Measurements from ENCODE around the gene EEFSEC. TPM values are rescaled to one million over a fixed set of nuclear protein-coding genes. Genes with fewer than 3 reads are reported as not detected.
A peak's percentile ranks its signal among the peaks of the same experiment; 100 is the strongest.

The EEFSEC gene
- total and polyA plus RNA-seq, 2 of the 4 experiments (the other 2 are of a cell fraction): 4.5 to 9.3 TPM

DNA sequence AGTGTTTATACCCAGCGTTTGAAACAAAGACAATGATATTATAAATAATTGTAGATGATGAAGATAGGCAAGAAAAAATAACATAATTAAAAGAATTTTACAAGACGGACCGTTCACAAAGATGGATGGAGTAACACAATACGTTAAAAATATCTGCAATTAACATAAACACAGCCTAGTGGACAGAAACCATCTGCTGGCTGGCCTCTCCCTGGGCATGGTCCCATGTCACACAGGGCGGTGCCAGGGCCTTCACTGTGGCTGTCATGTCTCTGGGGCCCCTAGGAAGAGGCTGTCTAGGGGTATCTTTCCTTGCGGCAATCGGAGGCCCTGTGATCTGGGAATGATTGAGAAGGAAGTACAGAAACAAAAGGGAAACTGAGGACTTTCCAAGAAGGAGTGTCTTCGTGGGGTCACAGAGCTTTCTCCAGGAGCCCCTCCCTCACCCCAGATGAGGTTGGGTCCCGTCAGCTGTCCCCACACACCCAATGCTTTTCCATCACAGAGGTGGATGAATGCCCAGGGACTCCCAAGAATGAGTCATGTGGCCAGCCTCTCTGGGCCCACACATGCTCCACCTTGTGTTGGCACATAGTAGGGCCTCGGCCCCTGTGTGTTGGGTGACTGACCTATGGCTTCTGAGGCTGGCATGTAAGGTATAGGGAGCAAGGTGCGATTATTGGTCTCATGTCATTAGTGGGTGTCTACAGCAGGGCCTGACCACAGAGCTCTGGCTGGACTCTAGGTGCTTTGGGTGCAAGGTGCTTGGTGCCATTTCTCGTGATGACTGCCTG, 226.3 kb downstream of the EEFSEC start:
- H3K4me3 ChIP-seq (ENCODE audit: insufficient read depth, low read depth, low read length): no peak overlapping the region
- H2BK15ac ChIP-seq (ENCODE audit: low read depth, low read length): no peak overlapping the region
- H3K36me3 ChIP-seq (ENCODE audit: control insufficient read depth, insufficient read depth, low read length): no peaks in the 10 kb centered on the region
- no peak overlapping the region for H2BK20ac ChIP-seq (ENCODE audit: low read depth, low read length)
- no TSS peak for BruUV-seq (replicated peaks)
- no peak overlapping the region for H2AK9ac ChIP-seq (replicated peaks; ENCODE audit: low read depth, low read length, poor library complexity)
- POLR2A ChIA-PET (ENCODE audit: unreplicated experiment): no interaction called here
- H3K14ac ChIP-seq (replicated peaks; ENCODE audit: low read depth, low read length): no peak overlapping the region
- H4K5ac ChIP-seq (ENCODE audit: low read depth, low read length): no peak overlapping the region
- no peak overlapping the region for H3K18ac ChIP-seq (ENCODE audit: low read depth, low read length)
- dilution Hi-C loops (cut with HindIII; ENCODE audit: low sequenced_read_pairs, unreplicated experiment): no loop called here
- CTCF ChIA-PET: interaction anchor here (1.3 kb wide), 1 partner anchor 107 kb away, joined by 3 read pairs; no protein-coding TSS in a partner anchor
- intact Hi-C loops (cut with micrococcal nuclease): no loop called here
- H2AK5ac ChIP-seq (ENCODE audit: low read depth, low read length): no peak overlapping the region
- DNase-seq: no peak
- peaks cover 20% of the 10 kb centered on the region for H3K4me1 ChIP-seq (ENCODE audit: control insufficient read depth, insufficient read depth, low read length)
- no peaks in the 10 kb centered on the region; a peak in 1 of 4 replicates for H3K79me1 ChIP-seq (ENCODE audit: low read depth in 1 of 2, low read length in 2 of 2)
- H3K56ac ChIP-seq (ENCODE audit: extremely low read depth, insufficient read depth, low read length): no peak overlapping the region
- peak overlapping the region; percentile 10; the same call in 1 of the 2 replicates for H4K91ac ChIP-seq (ENCODE audit: insufficient read depth, low read depth, low read length)
- H3K9me1 ChIP-seq (ENCODE audit: insufficient read depth, low read length): peaks cover 23% of the 10 kb centered on the region
- no peak overlapping the region for H3K9ac ChIP-seq (ENCODE audit: low read depth, low read length)
- in situ Hi-C loops (cut with MboI; ENCODE audit: low sequenced_read_pairs): no loop called here
- no peaks in the 10 kb centered on the region for H3K27me3 ChIP-seq (ENCODE audit: control insufficient read depth, insufficient read depth, low read length)
- peak overlapping the region; percentile 5 for H2AFZ ChIP-seq (replicated peaks; ENCODE audit: low read length, poor library complexity)
- no peak overlapping the region for H4K8ac ChIP-seq (ENCODE audit: low read depth in 2 of 2, low read length in 2 of 2)
- H3K23ac ChIP-seq (ENCODE audit: low read depth, low read length): no peak overlapping the region
- no peak for ATAC-seq (ENCODE audit: low read depth)
- H3K27ac ChIP-seq (ENCODE audit: insufficient read depth, low read length): no peak overlapping the region
- H4K20me1 ChIP-seq (ENCODE audit: insufficient read depth, low read length): peaks cover 27% of the 10 kb centered on the region
- TF ChIP-seq, protein P1, sequence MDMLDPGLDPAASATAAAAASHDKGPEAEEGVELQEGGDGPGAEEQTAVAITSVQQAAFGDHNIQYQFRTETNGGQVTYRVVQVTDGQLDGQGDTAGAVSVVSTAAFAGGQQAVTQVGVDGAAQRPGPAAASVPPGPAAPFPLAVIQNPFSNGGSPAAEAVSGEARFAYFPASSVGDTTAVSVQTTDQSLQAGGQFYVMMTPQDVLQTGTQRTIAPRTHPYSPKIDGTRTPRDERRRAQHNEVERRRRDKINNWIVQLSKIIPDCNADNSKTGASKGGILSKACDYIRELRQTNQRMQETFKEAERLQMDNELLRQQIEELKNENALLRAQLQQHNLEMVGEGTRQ (IDR thresholded peaks at IDR 0.05; ENCODE audit: low read depth, low read length): peak; percentile 2; the same call in 1 of the 2 replicates
- no peak for TF ChIP-seq SMC3 (IDR thresholded peaks at IDR 0.05; ENCODE audit: low read depth, low read length)
- WGBS, 2 experiments (ENCODE audit: extremely low coverage in 2 of 2, insufficient read length in 1 of 2): 69% methylated on average over 2 of the region's 12 CpGs; no CpG with 5 or more reads in 1 of the 2 experiments
- H3K9me3 ChIP-seq (ENCODE audit: control insufficient read depth, insufficient read depth, low read length): no peaks in the 10 kb centered on the region
- H3K4ac ChIP-seq (ENCODE audit: low read depth, low read length): no peak overlapping the region
- H2BK5ac ChIP-seq (ENCODE audit: low read depth, low read length, poor library complexity, severe bottlenecking): no peak overlapping the region
- no peak overlapping the region for H3K4me2 ChIP-seq (ENCODE audit: low read depth, low read length)
- H2BK120ac ChIP-seq (ENCODE audit: low read depth, low read length): no peak overlapping the region
